BE2C (cell line): ENCODE data around the gene WDR31. TPM values are rescaled to one million over a fixed set of nuclear protein-coding genes. Genes with fewer than 3 reads are reported as not detected.

Experiments used
- DNase-seq: peaks from one replicate; pipeline ENCODE4 v3.0.0-alpha.2; 2020
- H3K27me3 ChIP-seq: fragments of 250-450 bp; sonication (Bioruptor Pico); 2 replicates; pipeline ENCODE4 v1.5.1; 2020; ENCODE audit warnings: mild to moderate bottlenecking
- H3K36me3 ChIP-seq: fragments of 250-450 bp; sonication (Bioruptor Pico); 2 replicates; pipeline ENCODE4 v1.5.1; 2020; ENCODE audit warnings: mild to moderate bottlenecking
- H3K4me1 ChIP-seq: fragments of 250-450 bp; sonication (Bioruptor Pico); 2 replicates; pipeline ENCODE4 v1.5.1; 2020
- H3K4me3 ChIP-seq: 2 replicates; pipeline ENCODE4 v1.5.1; 2011; ENCODE audit warnings: low read depth, low read length
- H3K9me3 ChIP-seq: fragments of 250-450 bp; sonication (Bioruptor Pico); 2 replicates; pipeline ENCODE4 v1.5.1; 2020
- polyA plus RNA-seq: library from polyadenylated mRNA; unstranded; fragments of >200 nt; gene quantifications from one replicate; pipeline ENCODE4 v1.2.1, GENCODE V29; 2012; ENCODE audit warnings: low read depth, missing spikeins; ENCODE audit not compliant: insufficient read length, insufficient read depth
- TF ChIP-seq, protein P1 (sequence below): IDR thresholded peaks from 2 replicates; pipeline ENCODE4 v1.5.1; 2012; ENCODE audit warnings: mild to moderate bottlenecking, low read depth, low read length

The WDR31 gene
- polyA plus RNA-seq = 1.6 TPM

DNA sequence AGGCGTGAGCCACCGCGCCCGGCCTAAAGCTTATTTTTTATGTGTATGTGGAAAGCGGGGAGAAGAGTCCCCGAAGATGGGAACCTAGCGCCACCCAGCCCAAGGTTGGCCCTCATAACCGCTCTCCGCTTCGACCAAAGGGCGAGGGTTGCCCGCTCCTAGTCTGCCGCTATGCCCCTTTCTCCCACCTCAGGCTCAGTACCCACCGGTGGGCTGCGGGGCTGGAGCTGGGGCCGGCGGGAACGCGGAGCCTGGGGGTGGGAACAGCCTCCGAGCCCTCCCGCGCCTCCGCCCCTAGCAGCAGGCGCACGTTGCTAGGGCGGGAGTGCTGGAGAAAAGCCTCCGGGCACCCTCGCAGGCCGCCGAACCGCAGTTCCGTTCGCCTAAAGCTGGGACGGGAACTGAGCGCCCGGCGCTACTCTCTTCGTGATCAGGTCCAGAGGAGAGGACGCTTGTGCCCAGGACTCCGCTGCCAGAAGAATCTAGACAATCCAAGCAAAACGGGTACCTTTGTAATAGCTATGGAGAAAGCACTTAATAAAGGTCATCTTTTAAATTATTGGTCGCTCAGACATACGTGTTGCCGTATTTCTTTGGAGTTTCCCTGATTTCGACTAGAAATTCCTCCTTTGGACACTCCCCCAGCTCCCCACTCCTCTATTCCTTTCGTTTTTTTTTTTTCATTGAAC lies at the start of gene WDR31:
Gene WDR31 (minus strand): TSS at position 265 of the 689 bp plus-strand sequence. CDS start 8,253 bp downstream, outside the sequence.
- H3K4me3 ChIP-seq = peak within 1 kb of the TSS; percentile 79
- no peaks in the 10 kb centered on the region for H3K9me3 ChIP-seq
- no peaks in the 10 kb centered on the region for H3K27me3 ChIP-seq
- H3K4me1 ChIP-seq = peaks cover 9% of the 10 kb centered on the region; the same call in 1 of the 2 replicates
- no peaks in the 10 kb centered on the region for H3K36me3 ChIP-seq
- peak; percentile 90 for DNase-seq
- TF ChIP-seq, protein P1, sequence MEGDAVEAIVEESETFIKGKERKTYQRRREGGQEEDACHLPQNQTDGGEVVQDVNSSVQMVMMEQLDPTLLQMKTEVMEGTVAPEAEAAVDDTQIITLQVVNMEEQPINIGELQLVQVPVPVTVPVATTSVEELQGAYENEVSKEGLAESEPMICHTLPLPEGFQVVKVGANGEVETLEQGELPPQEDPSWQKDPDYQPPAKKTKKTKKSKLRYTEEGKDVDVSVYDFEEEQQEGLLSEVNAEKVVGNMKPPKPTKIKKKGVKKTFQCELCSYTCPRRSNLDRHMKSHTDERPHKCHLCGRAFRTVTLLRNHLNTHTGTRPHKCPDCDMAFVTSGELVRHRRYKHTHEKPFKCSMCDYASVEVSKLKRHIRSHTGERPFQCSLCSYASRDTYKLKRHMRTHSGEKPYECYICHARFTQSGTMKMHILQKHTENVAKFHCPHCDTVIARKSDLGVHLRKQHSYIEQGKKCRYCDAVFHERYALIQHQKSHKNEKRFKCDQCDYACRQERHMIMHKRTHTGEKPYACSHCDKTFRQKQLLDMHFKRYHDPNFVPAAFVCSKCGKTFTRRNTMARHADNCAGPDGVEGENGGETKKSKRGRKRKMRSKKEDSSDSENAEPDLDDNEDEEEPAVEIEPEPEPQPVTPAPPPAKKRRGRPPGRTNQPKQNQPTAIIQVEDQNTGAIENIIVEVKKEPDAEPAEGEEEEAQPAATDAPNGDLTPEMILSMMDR = no peak

DNA sequence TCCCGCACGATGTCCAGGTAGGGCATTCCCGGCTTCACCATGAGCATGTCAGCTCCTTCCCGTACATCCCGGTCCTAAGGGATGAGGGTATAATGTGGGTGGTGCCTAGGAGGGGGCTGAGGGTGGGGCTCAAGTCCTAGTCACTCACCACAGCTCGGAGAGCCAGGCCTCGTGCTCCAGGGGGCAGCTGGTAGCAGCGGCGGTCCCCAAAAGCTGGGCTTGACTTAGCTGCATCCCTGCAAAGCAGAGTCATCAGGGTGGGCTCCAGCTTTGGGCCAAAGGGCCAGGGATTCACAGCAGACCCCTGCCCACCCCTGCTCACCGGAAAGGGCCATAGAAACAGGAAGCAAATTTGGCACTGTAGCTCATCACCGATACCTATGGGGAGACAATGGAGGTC lies 49.4 kb upstream of the WDR31 start:
- no peaks in the 10 kb centered on the region for H3K9me3 ChIP-seq
- no peak for DNase-seq
- TF ChIP-seq, protein P1 = no peak
- peaks cover 10% of the 10 kb centered on the region for H3K36me3 ChIP-seq
- H3K4me1 ChIP-seq = no peaks in the 10 kb centered on the region
- no peaks in the 10 kb centered on the region for H3K27me3 ChIP-seq
- H3K4me3 ChIP-seq = no peak overlapping the region

DNA sequence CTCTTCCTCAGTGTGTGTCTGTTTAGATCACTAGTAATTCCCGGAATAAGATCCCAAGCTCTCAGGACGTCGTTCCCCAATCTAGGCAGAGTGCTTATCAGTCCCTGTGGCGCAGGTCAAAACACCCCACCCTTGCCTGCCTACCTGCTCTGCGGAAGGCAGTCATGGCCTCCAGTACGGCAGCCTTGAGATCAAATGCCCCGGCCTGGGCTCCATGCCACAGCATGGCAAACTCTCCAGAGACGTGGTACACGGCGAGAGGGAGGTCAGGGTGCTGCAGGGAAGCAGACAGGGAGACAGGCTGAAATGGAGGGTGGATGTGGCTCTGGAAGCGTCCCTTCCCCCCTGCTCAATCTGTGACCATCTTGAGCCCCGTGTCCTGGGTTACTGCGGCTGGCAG lies 48.8 kb upstream of the WDR31 start:
- Histone ChIP-seq H3K4me3 (no peak overlapping the region), H3K9me3 (no peaks in the 10 kb centered on the region), H3K4me1 (no peaks in the 10 kb centered on the region), H3K36me3 (peaks cover 10% of the 10 kb centered on the region), H3K27me3 (no peaks in the 10 kb centered on the region)
- no peak for DNase-seq
- TF ChIP-seq, protein P1 = no peak

DNA sequence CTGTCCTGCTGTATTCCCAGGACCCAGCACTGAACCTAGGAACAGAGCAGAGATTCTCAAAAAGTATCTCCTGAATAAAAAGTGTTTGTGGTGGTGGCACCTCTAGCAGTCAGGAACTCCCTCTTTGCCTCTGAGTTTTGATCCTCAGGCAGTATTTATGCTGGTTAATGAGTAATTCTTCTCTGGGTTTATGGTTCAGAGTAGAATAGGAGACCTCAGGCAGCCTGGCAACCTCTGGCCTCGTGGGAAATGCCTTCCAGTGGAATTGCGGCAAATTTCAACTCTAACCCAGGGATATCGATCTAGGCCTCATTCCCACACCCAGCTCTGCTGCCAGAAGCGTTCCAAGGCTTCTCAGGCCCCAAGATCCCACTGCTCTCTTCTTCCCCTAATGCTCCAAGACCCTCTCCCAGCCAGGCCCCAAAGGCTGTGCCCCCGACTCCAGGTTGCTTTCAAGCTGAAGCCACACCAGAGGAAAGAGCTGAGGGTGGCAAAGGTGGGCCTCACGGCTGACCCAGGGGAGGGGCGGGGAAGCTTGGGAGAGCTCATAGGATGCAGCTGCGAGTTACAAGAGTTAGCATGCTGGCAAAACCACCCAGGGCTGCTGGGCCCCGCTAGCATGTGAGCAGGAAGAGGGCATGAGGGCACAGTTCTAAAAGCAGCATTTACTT lies 47.6 kb upstream of the WDR31 start:
- Histone ChIP-seq H3K27me3 (no peaks in the 10 kb centered on the region), H3K36me3 (peaks cover 10% of the 10 kb centered on the region), H3K9me3 (no peaks in the 10 kb centered on the region), H3K4me3 (no peak overlapping the region), H3K4me1 (no peaks in the 10 kb centered on the region)
- DNase-seq = no peak
- TF ChIP-seq, protein P1 = no peak

DNA sequence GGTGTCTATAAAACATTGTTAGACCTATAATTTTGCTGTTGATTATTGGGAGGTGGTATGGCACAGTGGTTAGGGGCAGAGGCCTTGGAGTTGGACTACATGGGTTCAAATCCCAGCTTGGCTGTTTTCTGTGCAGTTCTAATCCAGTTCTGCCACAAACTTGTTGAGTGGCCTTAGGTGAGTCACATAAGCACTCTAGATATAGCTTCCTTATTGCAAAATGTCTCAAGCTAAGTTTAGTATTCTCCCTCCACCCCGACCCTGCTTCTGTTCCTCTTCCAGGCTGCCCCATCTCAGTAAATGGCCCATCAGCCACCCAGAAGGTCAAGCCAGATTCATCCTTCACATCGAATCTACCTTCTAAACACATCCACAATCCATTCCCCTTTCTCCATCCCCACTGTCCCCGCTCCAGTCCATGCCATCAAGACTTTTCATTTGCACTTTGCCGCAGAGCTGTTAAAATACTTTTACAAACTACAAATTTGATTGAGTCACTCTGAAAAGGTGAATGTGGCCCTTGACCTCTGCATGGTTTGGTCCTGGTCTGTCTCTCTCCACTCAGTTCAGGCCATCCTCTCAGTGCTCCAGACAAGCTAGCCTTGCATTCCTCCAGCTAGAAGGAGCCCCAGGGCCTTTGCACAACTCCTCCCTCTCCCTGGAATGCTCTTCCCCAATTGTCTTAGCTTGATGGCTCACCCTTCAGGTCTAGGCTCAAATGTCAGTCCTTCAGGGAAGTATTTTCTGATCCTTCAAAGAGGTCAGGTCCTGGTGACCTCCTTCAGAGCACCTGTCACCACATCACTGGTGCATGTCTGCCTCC lies 46.7 kb upstream of the WDR31 start:
- DNase-seq = no peak
- H3K4me3 ChIP-seq = no peak overlapping the region
- peaks cover 10% of the 10 kb centered on the region for H3K36me3 ChIP-seq
- no peaks in the 10 kb centered on the region for H3K9me3 ChIP-seq
- H3K27me3 ChIP-seq = no peaks in the 10 kb centered on the region
- no peaks in the 10 kb centered on the region for H3K4me1 ChIP-seq
- TF ChIP-seq, protein P1 = no peak
